NCI-H1092 treated with DMSO at 0.1 percent for 48 hours (cell line): ENCODE data around the gene KCNK5.

Source experiments
- DNase-seq: peaks from one replicate; lab custom pipeline; 2025; lab: John Stamatoyannopoulos, UW

KCNK5 gene

GRCh38 chr6:39240155-39240757, 11.0 kb upstream of the KCNK5 start:
- no peak for DNase-seq

DNA sequence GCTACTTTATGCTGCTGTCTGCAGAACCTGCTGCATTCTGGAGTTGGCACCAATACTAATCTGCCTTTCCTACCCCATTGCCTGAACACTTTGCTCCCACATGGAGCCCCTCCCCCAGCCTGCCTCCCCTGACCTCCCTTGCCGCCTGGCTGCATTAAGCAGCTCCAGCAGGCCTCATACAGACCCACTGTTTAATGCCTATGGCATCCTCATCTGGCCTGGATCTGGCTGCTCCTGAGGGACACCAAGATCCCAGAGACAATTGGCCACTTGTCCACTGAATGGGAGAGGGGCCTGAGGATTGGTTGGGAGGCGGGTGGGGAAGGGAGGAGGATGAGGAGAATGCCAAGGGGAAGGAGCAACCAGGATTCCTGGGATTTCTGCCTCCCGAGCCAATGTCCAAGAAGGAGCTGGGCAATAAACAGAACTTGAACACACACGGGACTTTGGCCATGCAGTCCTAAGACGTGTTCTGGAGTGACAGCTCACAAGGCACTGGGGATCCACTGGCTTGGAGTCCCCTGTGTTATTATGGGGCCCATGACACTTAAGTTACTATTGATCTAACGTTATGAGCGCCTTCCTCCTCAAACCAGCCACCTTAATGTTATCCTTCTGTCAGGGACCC, 10.4 kb upstream of the KCNK5 start:
- DNase-seq = no peak

- no peak for DNase-seq
Observed at GRCh38 chr6:39236742-39237141, 7.5 kb upstream of the KCNK5 start.

DNA sequence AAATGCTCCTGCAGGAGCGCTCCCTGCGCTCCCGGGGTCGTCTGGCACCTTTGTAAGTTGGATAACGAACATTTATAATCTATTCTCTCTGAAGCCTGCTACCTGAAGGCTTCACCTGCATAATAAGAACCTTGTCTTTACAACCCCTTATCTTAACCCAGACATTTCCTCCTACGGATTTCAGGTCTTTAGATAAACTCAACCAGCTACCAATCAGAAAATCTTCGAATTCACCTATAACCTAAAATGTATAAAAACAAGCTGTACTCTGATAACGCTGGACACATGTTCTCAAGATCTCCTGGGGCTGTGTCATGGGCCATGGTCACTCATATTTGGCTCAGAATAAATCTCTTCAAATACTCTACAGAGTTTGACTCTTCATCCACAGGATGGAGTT, 4.1 kb upstream of the KCNK5 start:
- no peak for DNase-seq

- DNase-seq = no peak
Observed at GRCh38 chr6:39231521-39232243, 2.4 kb upstream of the KCNK5 start.

DNA sequence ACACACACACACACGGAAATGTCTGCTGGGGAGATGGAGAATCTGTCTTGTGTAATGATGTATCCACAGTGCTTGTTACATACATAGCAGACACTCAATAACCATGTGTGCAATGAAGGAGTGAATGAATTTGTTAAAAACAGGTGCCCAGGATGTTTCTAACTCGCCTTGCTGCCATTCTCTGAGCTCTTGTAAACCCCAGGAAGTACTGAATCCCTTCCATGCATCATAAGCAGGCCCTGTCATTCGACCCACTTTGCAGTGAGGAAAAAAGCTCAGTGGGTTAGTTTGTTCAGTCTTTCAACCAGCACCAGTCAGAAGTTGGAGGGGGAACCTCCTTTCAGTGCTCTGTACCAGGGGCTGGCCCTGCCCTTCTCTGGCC, 1.4 kb upstream of the KCNK5 start:
- no peak for DNase-seq

- no peak for DNase-seq
Observed at GRCh38 chr6:39228111-39228971, 934 bp downstream of the KCNK5 start.

DNA sequence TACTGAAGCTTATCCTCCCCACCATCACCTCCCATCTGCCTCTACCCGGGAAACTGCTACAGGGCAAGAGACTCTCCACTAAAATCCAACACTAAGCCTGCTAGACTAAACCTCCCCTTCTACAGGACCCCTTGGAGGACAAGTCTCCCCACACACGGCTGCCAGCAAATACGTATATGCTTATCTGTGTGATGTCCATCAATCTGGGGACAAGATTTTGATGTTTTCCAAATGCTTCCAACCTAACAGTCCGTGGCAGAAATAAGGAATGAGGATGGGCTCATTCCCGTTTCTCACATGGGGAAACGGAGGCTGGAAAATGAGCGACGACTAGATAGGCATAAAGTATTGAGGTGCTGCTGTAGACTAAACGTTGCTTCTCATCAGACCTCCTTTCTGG, 1.8 kb downstream of the KCNK5 start:
- DNase-seq = no peak

DNA sequence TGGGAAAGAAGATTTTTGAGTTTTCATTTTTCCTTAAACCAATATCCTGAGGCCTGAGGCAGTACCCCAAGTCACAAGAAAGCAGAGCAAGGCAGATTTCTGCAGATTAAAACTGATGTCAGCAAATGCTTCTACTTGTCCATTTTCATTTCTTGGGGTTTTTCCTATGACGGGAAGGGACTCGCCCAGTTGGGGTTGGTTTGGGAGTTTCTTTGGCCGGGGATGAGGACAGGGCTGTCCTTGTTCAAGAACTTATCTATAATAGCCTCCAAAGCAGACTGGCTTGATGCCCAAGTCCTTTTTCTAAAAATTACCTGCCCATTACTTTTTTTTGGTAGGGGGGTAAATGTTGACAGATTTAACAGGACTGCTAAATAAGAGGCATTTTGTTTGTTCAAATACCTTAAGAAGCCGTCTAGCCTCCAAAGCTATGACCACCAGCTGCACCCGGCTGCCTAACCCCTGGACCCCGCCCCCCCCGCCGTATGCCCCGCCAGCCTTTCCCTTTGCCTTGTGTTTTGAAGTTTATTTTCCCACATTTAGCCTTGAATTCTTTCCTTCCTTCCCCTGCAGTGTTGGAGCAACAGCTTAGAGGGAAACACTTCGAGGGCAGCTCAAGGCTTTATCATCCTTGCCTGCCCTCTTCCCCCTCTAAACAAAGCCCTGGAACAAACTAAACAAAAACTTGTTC, 2.5 kb downstream of the KCNK5 start:
- no peak for DNase-seq

GRCh38 chr6:39225946-39226437, 3.3 kb downstream of the KCNK5 start:
- DNase-seq = no peak

- no peak for DNase-seq
Observed at GRCh38 chr6:39225543-39225942, 3.7 kb downstream of the KCNK5 start.

DNA sequence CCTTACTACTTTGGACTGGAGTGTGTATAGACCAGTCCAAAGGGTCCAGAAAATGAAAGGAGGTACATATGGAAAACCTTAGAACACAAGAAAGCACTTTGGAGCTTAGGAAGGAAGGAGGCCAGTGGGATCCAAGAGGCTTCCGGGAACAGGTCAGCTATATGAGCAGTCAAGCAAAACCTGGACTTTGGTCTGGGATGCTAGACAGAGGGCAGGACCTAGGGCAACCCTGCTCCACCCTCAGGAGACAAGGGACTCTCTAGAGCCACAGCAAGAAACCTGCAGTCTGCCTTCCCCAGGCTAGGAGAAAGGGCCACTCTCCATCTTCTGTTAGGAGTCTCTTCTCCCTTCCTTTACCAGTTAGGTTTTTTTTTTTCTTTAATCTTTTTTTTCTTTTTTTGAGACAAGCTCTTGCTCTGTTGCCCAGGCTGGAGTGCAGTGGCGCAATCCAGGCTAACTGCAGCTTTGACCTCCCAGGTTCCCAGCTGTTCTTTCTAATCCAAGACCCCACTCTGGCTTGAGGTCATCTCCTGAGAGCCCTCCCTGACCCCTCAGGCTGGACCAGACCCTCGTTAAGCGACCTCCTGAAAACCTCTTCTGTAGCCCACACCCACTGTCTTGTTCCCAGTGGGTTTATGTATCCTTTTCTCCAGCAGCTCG, 4.6 kb downstream of the KCNK5 start:
- no peak for DNase-seq

- DNase-seq = no peak
Observed at GRCh38 chr6:39224011-39224410, 5.3 kb downstream of the KCNK5 start.

DNA sequence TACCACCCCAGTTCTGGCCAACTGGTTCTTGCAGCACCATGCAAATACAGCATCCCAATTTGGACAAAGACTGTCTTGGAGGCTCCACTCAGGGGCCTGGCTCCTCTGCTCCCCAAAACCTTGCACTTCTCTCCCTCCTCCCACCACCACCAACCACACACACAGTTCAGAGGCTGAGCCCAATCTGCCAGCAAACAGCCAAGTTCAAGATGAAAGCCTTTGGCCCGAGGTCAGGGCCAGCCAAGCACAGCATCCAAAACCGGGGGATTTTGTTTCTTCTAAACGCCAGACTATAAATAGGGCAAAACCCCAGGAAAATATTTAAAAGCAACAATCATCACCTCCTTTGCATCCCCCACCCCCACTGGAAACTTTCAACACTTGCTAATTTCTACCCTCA, 5.7 kb downstream of the KCNK5 start:
- no peak for DNase-seq

GRCh38 chr6:39223061-39223460, 6.2 kb downstream of the KCNK5 start:
- DNase-seq = no peak

GRCh38 chr6:39221779-39222641, 7.3 kb downstream of the KCNK5 start:
- no peak for DNase-seq

- DNase-seq = no peak
Observed at GRCh38 chr6:39221115-39221514, 8.2 kb downstream of the KCNK5 start.

- DNase-seq = no peak
Observed at GRCh38 chr6:39218868-39219567, 10.3 kb downstream of the KCNK5 start.

GRCh38 chr6:39217177-39217864, 12.0 kb downstream of the KCNK5 start:
- DNase-seq = no peak
